HepG2 (cell line): Measurements from ENCODE around the gene DDC. TPM values are rescaled to one million over a fixed set of nuclear protein-coding genes. Genes with fewer than 3 reads are reported as not detected.

Source experiments
- ELF3 ChIP-seq: IDR thresholded peaks from 2 replicates; pipeline ENCODE4 v1.6.1; 2016; ENCODE audit warnings: missing genetic modification reagents, missing compliant biosample characterization
- HMGA1 ChIP-seq: sonication (generic); formaldehyde crosslinking; conservative IDR thresholded peaks from 2 replicates; pipeline ENCODE4 v1.4.0; 2020; ENCODE audit warnings: missing genetic modification reagents
- MED1 ChIP-seq: sonication (generic); formaldehyde crosslinking; IDR thresholded peaks from 2 replicates; pipeline ENCODE4 v1.4.0; 2020; ENCODE audit warnings: missing genetic modification reagents
- MTA1 ChIP-seq: sonication (generic); formaldehyde crosslinking; IDR thresholded peaks from 2 replicates; pipeline ENCODE4 v1.4.0; 2020; ENCODE audit warnings: missing genetic modification reagents, mild to moderate bottlenecking, borderline replicate concordance
- MYC ChIP-seq: sonication (generic); formaldehyde crosslinking; IDR thresholded peaks from 2 replicates; pipeline ENCODE4 v1.9.0; 2021; ENCODE audit warnings: missing genetic modification reagents, borderline replicate concordance
- ZMYM3 ChIP-seq: sonication (generic); formaldehyde crosslinking; IDR thresholded peaks from 2 replicates; pipeline ENCODE4 v1.5.1; 2020; ENCODE audit warnings: mild to moderate bottlenecking, missing genetic modification reagents
- ZMYM4 ChIP-seq: sonication (generic); formaldehyde crosslinking; IDR thresholded peaks from 2 replicates; pipeline ENCODE4 v1.8.1; 2023; ENCODE audit warnings: mild to moderate bottlenecking, missing genetic modification reagents
- ZNF335 ChIP-seq: sonication (generic); formaldehyde crosslinking; IDR thresholded peaks from 2 replicates; pipeline ENCODE4 v1.4.0; 2020; ENCODE audit warnings: missing genetic modification reagents
- ZNF354B ChIP-seq: sonication (generic); formaldehyde crosslinking; IDR thresholded peaks from 2 replicates; pipeline ENCODE4 v1.8.0; 2022; ENCODE audit warnings: mild to moderate bottlenecking, missing genetic modification reagents
- ZNF562 ChIP-seq: sonication (generic); formaldehyde crosslinking; IDR thresholded peaks from 2 replicates; pipeline ENCODE4 v1.8.0; 2022; ENCODE audit warnings: missing genetic modification reagents, borderline replicate concordance
- ZNF569 ChIP-seq: sonication (generic); formaldehyde crosslinking; IDR thresholded peaks from 2 replicates; pipeline ENCODE4 v1.5.0; 2020; ENCODE audit warnings: mild to moderate bottlenecking, missing genetic modification reagents, moderate library complexity, borderline replicate concordance
- ZNF614 ChIP-seq: IDR thresholded peaks from 2 replicates; pipeline ENCODE4 v1.6.1; 2018; ENCODE audit warnings: missing biosample characterization, missing genetic modification reagents, inconsistent platforms, borderline replicate concordance
- ZNF644 ChIP-seq: IDR thresholded peaks from 2 replicates; pipeline ENCODE4 v1.6.1; 2016; ENCODE audit warnings: low read depth
- polyA plus RNA-seq, 8 experiments: library from polyadenylated mRNA; depleted of rRNA in 3 of 8; stranded (reverse) in 7 of 8; unstranded in 1 of 8; fragments of >200 nt; fragmentation: Illumina TruSeq in 4 of 8; extraction: Trizol in 4 of 8; gene quantifications; 2 replicates each; pipeline versions ENCODE4 v1.2.1 to v1.2.3, GENCODE V29; 2011 to 2016; ENCODE audit warnings: low read depth in 4 of 8, missing spikeins in 1 of 8, mixed read lengths in 1 of 8; ENCODE audit not compliant: insufficient read depth in 1 of 8
- total RNA-seq, 5 experiments: library from RNA; depleted of rRNA; stranded (reverse); fragments of >200 nt; fragmentation: Illumina TruSeq; extraction: Trizol; gene quantifications; 2 replicates each; pipeline ENCODE4 v1.2.3, GENCODE V29; 2016; ENCODE audit warnings: low read depth in 1 of 5
- TF ChIP-seq, protein P1 (sequence below): sonication (generic); formaldehyde crosslinking; IDR thresholded peaks from 2 replicates; pipeline ENCODE4 v1.5.0; 2020; ENCODE audit warnings: missing genetic modification reagents
- TF ChIP-seq, protein P2 (sequence below): IDR thresholded peaks from 2 replicates; pipeline ENCODE4 v1.6.1; 2016; ENCODE audit warnings: missing biosample characterization, missing genetic modification reagents, low read depth
- TF ChIP-seq, protein P3 (sequence below): IDR thresholded peaks from 2 replicates; pipeline ENCODE4 v1.6.1; 2016; ENCODE audit warnings: low read depth, control low read depth
- TF ChIP-seq, protein P4 (sequence below): sonication (generic); formaldehyde crosslinking; IDR thresholded peaks from 2 replicates; pipeline ENCODE4 v1.5.1; 2020; ENCODE audit warnings: mild to moderate bottlenecking, missing genetic modification reagents
- TF ChIP-seq, protein P5 (sequence below): sonication (generic); formaldehyde crosslinking; IDR thresholded peaks from 2 replicates; pipeline ENCODE4 v1.4.0; 2020; ENCODE audit warnings: missing genetic modification reagents
- TF ChIP-seq, protein P6 (sequence below): IDR thresholded peaks from 2 replicates; pipeline ENCODE4 v1.6.1; 2012; ENCODE audit warnings: low read depth, low read length, improper control_type of control experiment

The DDC gene
- total and polyA plus RNA-seq, 2 of the 13 experiments (the other 11 are each of a cell fraction or from before 2014, with no cell fraction given) = 11.7 to 93.3 TPM

DNA sequence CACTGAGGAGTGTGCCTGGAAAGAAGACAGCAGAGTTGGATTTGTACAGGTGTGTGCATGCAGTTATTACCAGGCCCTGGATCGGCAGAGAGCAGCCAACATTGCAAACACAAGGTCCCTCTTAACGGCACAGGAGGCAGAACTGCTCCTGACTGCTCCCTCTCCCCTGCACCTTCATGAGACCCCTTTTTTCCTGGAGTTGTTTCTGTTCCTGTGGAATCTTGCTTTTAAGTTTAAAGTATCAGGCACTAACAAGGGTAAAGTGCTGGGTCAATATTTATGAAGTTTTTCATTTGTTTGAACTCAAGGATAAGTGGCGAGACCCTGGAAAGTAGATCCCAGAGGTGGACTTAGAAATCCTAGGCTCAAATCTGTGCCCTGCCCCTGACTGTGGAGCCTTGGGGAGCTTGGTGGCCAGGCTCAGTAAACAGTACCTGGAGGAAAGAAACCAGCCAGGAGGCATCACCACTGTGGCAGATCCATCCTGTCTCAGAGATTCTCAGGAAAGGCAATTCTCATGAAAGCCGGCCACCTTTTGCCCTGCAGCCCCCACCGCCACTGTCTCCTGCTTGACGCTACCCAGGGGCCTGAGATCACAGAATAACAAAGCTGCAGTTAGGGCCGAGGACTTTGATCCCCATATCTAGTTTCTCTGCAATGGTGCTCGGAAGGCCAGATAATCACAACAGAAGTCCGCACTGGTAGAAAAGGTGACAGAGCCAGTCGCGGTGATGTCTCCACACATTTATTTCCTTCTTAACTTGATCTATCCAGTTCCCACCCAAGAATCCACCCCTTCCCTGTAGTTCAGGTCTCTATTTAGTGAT, 36.7 kb downstream of the DDC start (continued):
- TF ChIP-seq, protein P1, sequence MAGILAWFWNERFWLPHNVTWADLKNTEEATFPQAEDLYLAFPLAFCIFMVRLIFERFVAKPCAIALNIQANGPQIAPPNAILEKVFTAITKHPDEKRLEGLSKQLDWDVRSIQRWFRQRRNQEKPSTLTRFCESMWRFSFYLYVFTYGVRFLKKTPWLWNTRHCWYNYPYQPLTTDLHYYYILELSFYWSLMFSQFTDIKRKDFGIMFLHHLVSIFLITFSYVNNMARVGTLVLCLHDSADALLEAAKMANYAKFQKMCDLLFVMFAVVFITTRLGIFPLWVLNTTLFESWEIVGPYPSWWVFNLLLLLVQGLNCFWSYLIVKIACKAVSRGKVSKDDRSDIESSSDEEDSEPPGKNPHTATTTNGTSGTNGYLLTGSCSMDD (CRISPR knock-in tag) = no peak
- TF ChIP-seq ELF3 (0 out of 2 replicates have a peak, but pooled peaks have one; percentile 30), ZNF335 (CRISPR knock-in tag) (no peak), ZNF562 (CRISPR knock-in tag) (no peak), ZMYM3 (CRISPR knock-in tag) (0 out of 2 replicates have a peak, but pooled peaks have one; percentile 16), ZMYM4 (peak; percentile 66), ZNF644 (CRISPR knock-in tag) (peak; percentile 70; the same call in 1 of the 2 replicates), ZNF354B (CRISPR knock-in tag) (no peak), MTA1 (CRISPR knock-in tag) (peak; percentile 72), MED1 (CRISPR knock-in tag) (peak; percentile 23; the same call in 1 of the 2 replicates), HMGA1 (CRISPR knock-in tag) (no peak), ZNF569 (CRISPR knock-in tag) (no peak), MYC (no peak), ZNF614 (CRISPR knock-in tag) (no peak)
- TF ChIP-seq, protein P2, sequence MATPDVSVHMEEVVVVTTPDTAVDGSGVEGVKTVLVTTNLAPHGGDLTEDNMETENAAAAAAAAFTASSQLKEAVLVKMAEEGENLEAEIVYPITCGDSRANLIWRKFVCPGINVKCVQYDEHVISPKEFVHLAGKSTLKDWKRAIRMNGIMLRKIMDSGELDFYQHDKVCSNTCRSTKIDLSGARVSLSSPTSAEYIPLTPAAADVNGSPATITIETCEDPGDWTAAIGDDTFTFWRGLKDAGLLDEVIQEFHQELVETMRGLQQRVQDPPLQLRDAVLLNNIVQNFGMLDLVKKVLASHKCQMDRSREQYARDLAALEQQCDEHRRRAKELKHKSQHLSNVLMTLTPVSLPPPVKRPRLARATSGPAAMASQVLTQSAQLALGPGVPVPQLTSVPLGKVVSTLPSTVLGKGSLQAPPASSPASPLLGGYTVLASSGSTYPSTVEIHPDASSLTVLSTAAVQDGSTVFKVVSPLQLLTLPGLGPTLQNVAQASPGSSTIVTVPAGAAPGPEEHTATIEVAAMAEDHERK (CRISPR knock-in tag) = no peak
- TF ChIP-seq, protein P3, sequence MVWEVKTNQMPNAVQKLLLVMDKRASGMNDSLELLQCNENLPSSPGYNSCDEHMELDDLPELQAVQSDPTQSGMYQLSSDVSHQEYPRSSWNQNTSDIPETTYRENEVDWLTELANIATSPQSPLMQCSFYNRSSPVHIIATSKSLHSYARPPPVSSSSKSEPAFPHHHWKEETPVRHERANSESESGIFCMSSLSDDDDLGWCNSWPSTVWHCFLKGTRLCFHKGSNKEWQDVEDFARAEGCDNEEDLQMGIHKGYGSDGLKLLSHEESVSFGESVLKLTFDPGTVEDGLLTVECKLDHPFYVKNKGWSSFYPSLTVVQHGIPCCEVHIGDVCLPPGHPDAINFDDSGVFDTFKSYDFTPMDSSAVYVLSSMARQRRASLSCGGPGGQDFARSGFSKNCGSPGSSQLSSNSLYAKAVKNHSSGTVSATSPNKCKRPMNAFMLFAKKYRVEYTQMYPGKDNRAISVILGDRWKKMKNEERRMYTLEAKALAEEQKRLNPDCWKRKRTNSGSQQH = no peak
- TF ChIP-seq, protein P4, sequence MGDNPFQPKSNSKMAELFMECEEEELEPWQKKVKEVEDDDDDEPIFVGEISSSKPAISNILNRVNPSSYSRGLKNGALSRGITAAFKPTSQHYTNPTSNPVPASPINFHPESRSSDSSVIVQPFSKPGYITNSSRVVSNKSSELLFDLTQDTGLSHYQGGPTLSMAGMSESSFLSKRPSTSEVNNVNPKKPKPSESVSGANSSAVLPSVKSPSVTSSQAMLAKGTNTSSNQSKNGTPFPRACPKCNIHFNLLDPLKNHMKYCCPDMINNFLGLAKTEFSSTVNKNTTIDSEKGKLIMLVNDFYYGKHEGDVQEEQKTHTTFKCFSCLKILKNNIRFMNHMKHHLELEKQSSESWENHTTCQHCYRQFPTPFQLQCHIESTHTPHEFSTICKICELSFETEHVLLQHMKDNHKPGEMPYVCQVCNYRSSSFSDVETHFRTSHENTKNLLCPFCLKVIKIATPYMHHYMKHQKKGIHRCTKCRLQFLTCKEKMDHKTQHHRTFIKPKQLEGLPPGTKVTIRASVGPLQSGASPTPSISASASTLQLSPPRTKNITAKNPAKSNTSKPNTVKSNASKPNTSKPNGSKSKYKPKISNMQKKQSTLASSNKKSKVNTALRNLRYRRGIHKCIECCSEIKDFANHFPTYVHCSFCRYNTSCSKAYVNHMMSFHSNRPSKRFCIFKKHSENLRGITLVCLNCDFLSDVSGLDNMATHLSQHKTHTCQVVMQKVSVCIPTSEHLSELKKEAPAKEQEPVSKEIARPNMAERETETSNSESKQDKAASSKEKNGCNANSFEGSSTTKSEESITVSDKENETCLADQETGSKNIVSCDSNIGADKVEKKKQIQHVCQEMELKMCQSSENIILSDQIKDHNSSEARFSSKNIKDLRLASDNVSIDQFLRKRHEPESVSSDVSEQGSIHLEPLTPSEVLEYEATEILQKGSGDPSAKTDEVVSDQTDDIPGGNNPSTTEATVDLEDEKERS (CRISPR knock-in tag) = no peak
- TF ChIP-seq, protein P5, sequence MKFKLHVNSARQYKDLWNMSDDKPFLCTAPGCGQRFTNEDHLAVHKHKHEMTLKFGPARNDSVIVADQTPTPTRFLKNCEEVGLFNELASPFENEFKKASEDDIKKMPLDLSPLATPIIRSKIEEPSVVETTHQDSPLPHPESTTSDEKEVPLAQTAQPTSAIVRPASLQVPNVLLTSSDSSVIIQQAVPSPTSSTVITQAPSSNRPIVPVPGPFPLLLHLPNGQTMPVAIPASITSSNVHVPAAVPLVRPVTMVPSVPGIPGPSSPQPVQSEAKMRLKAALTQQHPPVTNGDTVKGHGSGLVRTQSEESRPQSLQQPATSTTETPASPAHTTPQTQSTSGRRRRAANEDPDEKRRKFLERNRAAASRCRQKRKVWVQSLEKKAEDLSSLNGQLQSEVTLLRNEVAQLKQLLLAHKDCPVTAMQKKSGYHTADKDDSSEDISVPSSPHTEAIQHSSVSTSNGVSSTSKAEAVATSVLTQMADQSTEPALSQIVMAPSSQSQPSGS = no peak
- TF ChIP-seq, protein P6, sequence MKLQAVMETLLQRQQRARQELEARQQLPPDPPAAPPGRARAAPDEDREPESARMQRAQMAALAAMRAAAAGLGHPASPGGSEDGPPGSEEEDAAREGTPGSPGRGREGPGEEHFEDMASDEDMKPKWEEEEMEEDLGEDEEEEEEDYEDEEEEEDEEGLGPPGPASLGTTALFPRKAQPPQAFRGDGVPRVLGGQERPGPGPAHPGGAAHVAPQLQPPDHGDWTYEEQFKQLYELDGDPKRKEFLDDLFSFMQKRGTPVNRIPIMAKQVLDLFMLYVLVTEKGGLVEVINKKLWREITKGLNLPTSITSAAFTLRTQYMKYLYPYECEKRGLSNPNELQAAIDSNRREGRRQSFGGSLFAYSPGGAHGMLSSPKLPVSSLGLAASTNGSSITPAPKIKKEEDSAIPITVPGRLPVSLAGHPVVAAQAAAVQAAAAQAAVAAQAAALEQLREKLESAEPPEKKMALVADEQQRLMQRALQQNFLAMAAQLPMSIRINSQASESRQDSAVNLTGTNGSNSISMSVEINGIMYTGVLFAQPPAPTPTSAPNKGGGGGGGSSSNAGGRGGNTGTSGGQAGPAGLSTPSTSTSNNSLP = peak; percentile 55; the same call in 1 of the 2 replicates
